Lung (tissue), 12 donors: ENCODE results near the gene ZNF598. TPM values are rescaled to one million over a fixed set of nuclear protein-coding genes. Genes with fewer than 3 reads are reported as not detected.
A peak's percentile ranks its signal among the peaks of the same experiment; 100 is the strongest.
"Not testable (repeated sequence)": the region's sequence is repeated elsewhere in the genome, so short reads cannot be mapped to it uniquely, and the experiment has no call there.

Experiments used
- ATAC-seq: fragments of 200-7000 bp; cut with Tn5 transposase; one replicate; pipeline ENCODE4 v1.9.1; 2020; ENCODE audit warnings: moderate number of reproducible peaks; ENCODE audit not compliant: insufficient read depth, low FRiP score
- DNase-seq, 3 donors: peaks; one replicate each; pipeline ENCODE4 v3.0.0-alpha.2; 2013 to 2017
- H3K27ac ChIP-seq, 2 donors: one replicate each; pipeline ENCODE4 v1.5.1; 2013; ENCODE audit warnings: mild to moderate bottlenecking in 2 of 2, moderate library complexity in 2 of 2, control low read depth in 1 of 2, inconsistent platforms in 1 of 2, low read depth in 1 of 2, low read length in 1 of 2
- H3K27me3 ChIP-seq, 3 donors: one replicate each; pipeline ENCODE4 v1.5.1; 2013; ENCODE audit warnings: low read length in 2 of 3; ENCODE audit not compliant: control insufficient read depth in 3 of 3, insufficient read depth in 3 of 3
- H3K36me3 ChIP-seq, 4 donors: one replicate each; pipeline ENCODE4 v1.5.1; 2013; ENCODE audit warnings: low read length in 4 of 4, mild to moderate bottlenecking in 1 of 4, moderate library complexity in 1 of 4; ENCODE audit not compliant: control insufficient read depth in 4 of 4, insufficient read depth in 4 of 4
- H3K4me1 ChIP-seq, 5 donors: one replicate each; pipeline ENCODE4 v1.5.1; 2013; ENCODE audit warnings: low read length in 5 of 5, mild to moderate bottlenecking in 2 of 5, moderate library complexity in 1 of 5; ENCODE audit not compliant: control insufficient read depth in 5 of 5, insufficient read depth in 5 of 5
- H3K4me3 ChIP-seq: one replicate; pipeline ENCODE4 v1.5.1; 2013; ENCODE audit warnings: mild to moderate bottlenecking, control low read depth, moderate library complexity
- H3K9ac ChIP-seq, 2 donors: one replicate each; pipeline ENCODE4 v1.5.1; 2013; ENCODE audit warnings: low read length in 2 of 2, control low read depth in 1 of 2; ENCODE audit not compliant: insufficient read depth in 1 of 2
- H3K9me3 ChIP-seq, 4 donors: one replicate each; pipeline ENCODE4 v1.5.1; 2013; ENCODE audit warnings: low read length in 3 of 4, mild to moderate bottlenecking in 1 of 4, moderate library complexity in 1 of 4; ENCODE audit not compliant: control insufficient read depth in 4 of 4, insufficient read depth in 3 of 4
- WGBS, 2 donors: extraction: QIAGEN DNeasy Blood & Tissue Kit; methylation state at CpG; one replicate each; pipeline ENCODE4 v1.1.7; 2013; 5-methylcytosine and 5-hydroxymethylcytosine counted together
- polyA plus RNA-seq, 2 donors: library from polyadenylated mRNA; stranded (reverse); fragments of 200-250 nt; gene quantifications; one replicate each; pipeline ENCODE4 v1.2.1, GENCODE V29; 2013
- total RNA-seq, 2 donors: library from RNA; depleted of rRNA in 1 of 2; stranded (reverse); fragments of >200 nt in 1 of 2; gene quantifications; one replicate each; pipeline ENCODE4 v1.2.1, GENCODE V29; 2014 to 2021
- TF ChIP-seq, protein P1 (sequence below): IDR thresholded peaks from 2 replicates; pipeline ENCODE4 v1.5.1; 2012; ENCODE audit warnings: mild to moderate bottlenecking; ENCODE audit errors: control extremely low read depth, extremely low read depth
- donor health status: control.
- donor health status: control.
- donor health status: Bipolar disorder and iron deficiency.
- donor health status: healthy.
- donor health status: DM: yes; HTN: yes; CAD: no.

ZNF598 gene
- total and polyA plus RNA-seq, 4 donors: 13.9 to 49.8 (median 35.9) TPM

DNA sequence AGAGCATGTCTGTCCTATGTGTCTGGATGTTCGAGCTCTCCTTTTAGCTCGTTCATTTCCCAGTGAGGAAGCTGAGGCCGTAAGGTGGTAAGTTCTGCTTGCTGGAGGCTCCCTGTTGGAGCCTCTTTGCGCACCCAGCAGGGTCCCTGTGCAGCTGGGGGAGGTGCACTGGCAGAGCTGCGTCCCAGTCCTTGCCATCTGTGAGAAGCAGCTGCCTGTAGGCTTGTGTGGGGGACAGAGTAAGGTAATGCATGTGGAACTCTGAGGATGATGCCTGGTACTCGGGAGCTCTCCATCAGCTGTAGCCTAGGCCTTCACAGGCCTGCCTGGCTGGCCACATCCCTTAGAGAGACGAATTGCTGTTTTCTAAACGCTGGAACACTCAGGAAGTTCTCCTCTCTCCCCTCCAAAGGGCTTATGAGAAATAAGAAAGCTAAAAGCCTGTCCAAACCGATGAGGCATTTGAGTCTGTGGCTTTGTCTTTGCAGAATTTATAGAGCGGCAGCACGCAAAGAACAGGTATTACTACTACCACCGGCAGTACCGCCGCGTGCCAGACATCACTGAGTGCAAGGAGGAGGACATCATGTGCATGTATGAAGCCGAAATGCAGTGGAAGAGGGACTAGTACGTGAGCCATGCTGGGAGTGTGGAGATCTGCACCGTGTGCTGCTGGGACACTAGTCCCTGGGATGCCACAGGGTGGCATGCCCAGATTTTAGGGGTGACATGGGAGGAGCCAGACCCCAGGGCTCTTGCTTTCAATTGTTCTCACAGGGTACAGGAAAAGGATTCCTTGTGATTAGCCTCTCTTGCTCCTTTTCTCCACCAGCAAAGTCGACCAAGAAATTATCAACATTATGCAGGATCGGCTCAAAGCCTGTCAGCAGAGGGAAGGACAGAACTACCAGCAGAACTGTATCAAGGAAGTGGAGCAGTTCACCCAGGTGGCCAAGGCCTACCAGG, 48.7 kb downstream of the ZNF598 start:
- Histone ChIP-seq H3K9ac (no peak overlapping the region), H3K9me3 (no peaks in the 10 kb centered on the region), H3K27me3 (peaks cover 0 to 2% (median 0%) of the 10 kb centered on the region in 3 donors), H3K36me3 (peaks cover 7 to 20% (median 16%) of the 10 kb centered on the region in 4 donors), H3K4me1 (peaks cover 5 to 37% (median 10%) of the 10 kb centered on the region in 5 donors), H3K27ac (peak overlapping the region in 1 of 2 donors; percentile 26), H3K4me3 (no peak overlapping the region)
- TF ChIP-seq, protein P1, sequence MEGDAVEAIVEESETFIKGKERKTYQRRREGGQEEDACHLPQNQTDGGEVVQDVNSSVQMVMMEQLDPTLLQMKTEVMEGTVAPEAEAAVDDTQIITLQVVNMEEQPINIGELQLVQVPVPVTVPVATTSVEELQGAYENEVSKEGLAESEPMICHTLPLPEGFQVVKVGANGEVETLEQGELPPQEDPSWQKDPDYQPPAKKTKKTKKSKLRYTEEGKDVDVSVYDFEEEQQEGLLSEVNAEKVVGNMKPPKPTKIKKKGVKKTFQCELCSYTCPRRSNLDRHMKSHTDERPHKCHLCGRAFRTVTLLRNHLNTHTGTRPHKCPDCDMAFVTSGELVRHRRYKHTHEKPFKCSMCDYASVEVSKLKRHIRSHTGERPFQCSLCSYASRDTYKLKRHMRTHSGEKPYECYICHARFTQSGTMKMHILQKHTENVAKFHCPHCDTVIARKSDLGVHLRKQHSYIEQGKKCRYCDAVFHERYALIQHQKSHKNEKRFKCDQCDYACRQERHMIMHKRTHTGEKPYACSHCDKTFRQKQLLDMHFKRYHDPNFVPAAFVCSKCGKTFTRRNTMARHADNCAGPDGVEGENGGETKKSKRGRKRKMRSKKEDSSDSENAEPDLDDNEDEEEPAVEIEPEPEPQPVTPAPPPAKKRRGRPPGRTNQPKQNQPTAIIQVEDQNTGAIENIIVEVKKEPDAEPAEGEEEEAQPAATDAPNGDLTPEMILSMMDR: no peak
- ATAC-seq (no peak), DNase-seq (peak in 1 of 3 donors; percentile 4)
- 57% methylated on average over 20 of the region's 20 CpGs for WGBS, 2 donors

DNA sequence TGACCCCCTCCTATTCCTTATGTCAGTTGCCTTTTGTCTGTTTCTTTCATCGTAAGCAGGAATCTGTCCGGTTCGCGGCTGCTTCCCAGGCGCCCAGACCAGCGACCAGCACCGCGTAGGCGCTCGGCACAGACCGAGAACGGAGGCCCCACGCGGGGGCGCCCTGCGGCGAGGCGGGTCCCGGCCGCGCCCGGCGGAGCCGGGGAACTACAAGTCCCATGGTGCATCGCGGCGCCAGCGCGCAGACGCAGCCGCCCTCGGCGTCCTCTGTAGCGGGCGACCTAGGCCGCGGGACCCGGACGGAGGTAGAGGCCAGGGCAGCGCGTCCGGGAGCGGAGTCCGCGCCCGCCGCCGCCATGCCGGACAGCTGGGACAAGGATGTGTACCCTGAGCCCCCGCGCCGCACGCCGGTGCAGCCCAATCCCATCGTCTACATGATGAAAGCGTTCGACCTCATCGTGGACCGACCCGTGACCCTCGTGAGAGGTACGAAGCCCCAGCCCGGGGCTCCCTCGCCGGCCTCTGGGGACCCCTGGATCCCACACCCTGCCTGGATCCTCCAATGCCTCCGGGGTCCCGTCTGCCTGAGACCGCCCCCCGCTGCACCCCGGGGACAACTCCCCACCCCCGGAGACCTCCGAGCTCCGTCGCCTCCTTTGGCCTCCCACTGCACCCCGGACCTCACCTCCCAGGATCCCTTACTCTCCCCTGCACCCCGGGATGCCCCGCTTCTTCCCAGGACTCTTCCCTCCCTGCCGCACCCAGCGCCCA, 50.2 kb downstream of the ZNF598 start, which contains the start of gene NDUFB10:
TSS of gene NDUFB10 (plus strand) at position 270 of the 771 bp plus-strand sequence. CDS start at position 357, 87 bp downstream.
- whole genome bisulfite sequencing, 2 donors: 0 to 1% methylated on average over 62 to 79 of the region's 79 CpGs
- peaks cover 7 to 20% (median 14%) of the 10 kb centered on the region in 4 donors for H3K36me3 ChIP-seq
- peak within 1 kb of the TSS; percentile 55 to 58 for H3K9ac ChIP-seq
- peaks cover 5 to 30% (median 7%) of the 10 kb centered on the region in 5 donors for H3K4me1 ChIP-seq
- H3K27ac ChIP-seq: peak within 1 kb of the TSS; percentile 91 to 95
- ATAC-seq (peak; percentile 95), DNase-seq (peak; percentile 86 to 94 (median 92))
- peak within 1 kb of the TSS; percentile 91 for H3K4me3 ChIP-seq
- TF ChIP-seq, protein P1: peak; percentile 59
- no peaks in the 10 kb centered on the region for H3K9me3 ChIP-seq
- peaks cover 0 to 2% (median 0%) of the 10 kb centered on the region in 3 donors for H3K27me3 ChIP-seq

GRCh38 chr16:1958715-1959268, 50.8 kb downstream of the ZNF598 start:
- Histone ChIP-seq H3K27ac (peak overlapping the region; percentile 26 to 43), H3K36me3 (peaks cover 7 to 19% (median 11%) of the 10 kb centered on the region in 4 donors), H3K9me3 (no peaks in the 10 kb centered on the region), H3K9ac (no peak overlapping the region), H3K27me3 (peaks cover 0 to 2% (median 0%) of the 10 kb centered on the region in 3 donors), H3K4me3 (no peak overlapping the region), H3K4me1 (peaks cover 5 to 26% (median 7%) of the 10 kb centered on the region in 5 donors)
- TF ChIP-seq, protein P1: no peak
- ATAC-seq: no peak
- DNase-seq: no peak
- WGBS, 2 donors: 35 to 44% methylated on average over 14 of the region's 14 CpGs

- WGBS, 2 donors: 69 to 75% methylated on average over 24 to 30 of the region's 30 CpGs
- H3K36me3 ChIP-seq: peaks cover 4 to 16% (median 8%) of the 10 kb centered on the region in 4 donors
- H3K9ac ChIP-seq, H3K27ac ChIP-seq, H3K27me3 ChIP-seq, ATAC-seq, H3K4me3 ChIP-seq, H3K9me3 ChIP-seq, DNase-seq: not testable (repeated sequence)
- H3K4me1 ChIP-seq: peaks cover 0 to 20% (median 7%) of the 10 kb centered on the region in 5 donors
Measured at GRCh38 chr16:1958143-1958491, 51.5 kb downstream of the ZNF598 start.

GRCh38 chr16:1957434-1958142, 52.0 kb downstream of the ZNF598 start:
- not testable (repeated sequence) for H3K9ac ChIP-seq, H3K9me3 ChIP-seq, DNase-seq, ATAC-seq, H3K27me3 ChIP-seq, H3K27ac ChIP-seq, H3K4me3 ChIP-seq
- Histone ChIP-seq H3K4me1 (peaks cover 0 to 15% (median 7%) of the 10 kb centered on the region in 5 donors), H3K36me3 (peaks cover 0 to 12% (median 7%) of the 10 kb centered on the region in 4 donors)
- WGBS, 2 donors: 88 to 94% methylated on average over 20 to 21 of the region's 22 CpGs
